ENCODE data around the gene GARS1.

Gene GARS1

GRCh38 chr7:30658479-30659074 lies 63.9 kb downstream of the GARS1 start:
- Histone ChIP-seq H3K36me3 (ENCODE audit: control insufficient read depth in 2 of 2, insufficient read depth in 1 of 2, low read length in 2 of 2) (no peaks in the 10 kb centered on the region), H3K9me3 (ENCODE audit: control insufficient read depth, insufficient read depth, low read depth, low read length) (no peaks in the 10 kb centered on the region), H3K4me3 (ENCODE audit: low read depth, low read length) (no peak overlapping the region), H3K27ac (ENCODE audit: extremely low read depth, low read depth, low read length) (no peak overlapping the region), H3K4me1 (ENCODE audit: control insufficient read depth, insufficient read depth, low read length) (no peaks in the 10 kb centered on the region)
- ChIA-PET POLR2A (interaction anchor here (0.7 kb wide), 1 partner anchor 31 kb away, joined by 4 read pairs; no protein-coding TSS in a partner anchor), CTCF (interaction anchor here (0.6 to 1.0 kb wide), 2 partner anchors 28 to 690 kb away, joined by 3 to 6 read pairs; no protein-coding TSS in a partner anchor)
- TF ChIP-seq ZNF423 (tag by site-specific recombination; IDR thresholded peaks at IDR 0.05), result no peak
- TF ChIP-seq, protein P1, sequence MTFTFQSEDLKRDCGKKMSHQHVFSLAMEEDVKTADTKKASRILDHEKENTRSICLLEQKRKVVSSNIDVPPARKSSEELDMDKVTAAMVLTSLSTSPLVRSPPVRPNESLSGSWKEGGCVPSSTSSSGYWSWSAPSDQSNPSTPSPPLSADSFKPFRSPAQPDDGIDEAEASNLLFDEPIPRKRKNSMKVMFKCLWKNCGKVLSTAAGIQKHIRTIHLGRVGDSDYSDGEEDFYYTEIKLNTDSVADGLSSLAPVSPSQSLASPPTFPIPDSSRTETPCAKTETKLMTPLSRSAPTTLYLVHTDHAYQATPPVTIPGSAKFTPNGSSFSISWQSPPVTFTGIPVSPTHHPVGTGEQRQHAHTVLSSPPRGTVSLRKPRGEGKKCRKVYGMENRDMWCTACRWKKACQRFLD (tag by site-specific recombination; IDR thresholded peaks at IDR 0.05), result no peak
- no peak for TF ChIP-seq ZNF133 (tag by site-specific recombination; IDR thresholded peaks at IDR 0.05)
- TF ChIP-seq ZBTB10 (tag by site-specific recombination; IDR thresholded peaks at IDR 0.05), result no peak
- TF ChIP-seq, protein P2, sequence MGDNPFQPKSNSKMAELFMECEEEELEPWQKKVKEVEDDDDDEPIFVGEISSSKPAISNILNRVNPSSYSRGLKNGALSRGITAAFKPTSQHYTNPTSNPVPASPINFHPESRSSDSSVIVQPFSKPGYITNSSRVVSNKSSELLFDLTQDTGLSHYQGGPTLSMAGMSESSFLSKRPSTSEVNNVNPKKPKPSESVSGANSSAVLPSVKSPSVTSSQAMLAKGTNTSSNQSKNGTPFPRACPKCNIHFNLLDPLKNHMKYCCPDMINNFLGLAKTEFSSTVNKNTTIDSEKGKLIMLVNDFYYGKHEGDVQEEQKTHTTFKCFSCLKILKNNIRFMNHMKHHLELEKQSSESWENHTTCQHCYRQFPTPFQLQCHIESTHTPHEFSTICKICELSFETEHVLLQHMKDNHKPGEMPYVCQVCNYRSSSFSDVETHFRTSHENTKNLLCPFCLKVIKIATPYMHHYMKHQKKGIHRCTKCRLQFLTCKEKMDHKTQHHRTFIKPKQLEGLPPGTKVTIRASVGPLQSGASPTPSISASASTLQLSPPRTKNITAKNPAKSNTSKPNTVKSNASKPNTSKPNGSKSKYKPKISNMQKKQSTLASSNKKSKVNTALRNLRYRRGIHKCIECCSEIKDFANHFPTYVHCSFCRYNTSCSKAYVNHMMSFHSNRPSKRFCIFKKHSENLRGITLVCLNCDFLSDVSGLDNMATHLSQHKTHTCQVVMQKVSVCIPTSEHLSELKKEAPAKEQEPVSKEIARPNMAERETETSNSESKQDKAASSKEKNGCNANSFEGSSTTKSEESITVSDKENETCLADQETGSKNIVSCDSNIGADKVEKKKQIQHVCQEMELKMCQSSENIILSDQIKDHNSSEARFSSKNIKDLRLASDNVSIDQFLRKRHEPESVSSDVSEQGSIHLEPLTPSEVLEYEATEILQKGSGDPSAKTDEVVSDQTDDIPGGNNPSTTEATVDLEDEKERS (tag by site-specific recombination; IDR thresholded peaks at IDR 0.05), result no peak
- TF ChIP-seq ZNF354C (tag by site-specific recombination; IDR thresholded peaks at IDR 0.05; ENCODE audit: borderline replicate concordance, low read depth), result no peak
- no peak for TF ChIP-seq ZNF16 (tag by site-specific recombination; IDR thresholded peaks at IDR 0.05; ENCODE audit: low read depth)
- TF ChIP-seq ZNF664 (tag by site-specific recombination; IDR thresholded peaks at IDR 0.05), result no peak
- no peak for TF ChIP-seq ZBTB1 (tag by site-specific recombination; IDR thresholded peaks at IDR 0.05)
- TF ChIP-seq SP2 (tag by site-specific recombination; IDR thresholded peaks at IDR 0.05), result no peak
- TF ChIP-seq ZNF174 (tag by site-specific recombination; IDR thresholded peaks at IDR 0.05), result no peak
- no peak for TF ChIP-seq ZNF555 (tag by site-specific recombination; conservative IDR thresholded peaks at IDR 0.05)
- no peak for TF ChIP-seq ZNF837 (tag by site-specific recombination; IDR thresholded peaks at IDR 0.05)
- no peak for TF ChIP-seq ZNF843 (tag by site-specific recombination; IDR thresholded peaks at IDR 0.05)
- TF ChIP-seq ZNF654 (tag by site-specific recombination; IDR thresholded peaks at IDR 0.05; ENCODE audit: low read depth), result no peak
- TF ChIP-seq, protein P3, sequence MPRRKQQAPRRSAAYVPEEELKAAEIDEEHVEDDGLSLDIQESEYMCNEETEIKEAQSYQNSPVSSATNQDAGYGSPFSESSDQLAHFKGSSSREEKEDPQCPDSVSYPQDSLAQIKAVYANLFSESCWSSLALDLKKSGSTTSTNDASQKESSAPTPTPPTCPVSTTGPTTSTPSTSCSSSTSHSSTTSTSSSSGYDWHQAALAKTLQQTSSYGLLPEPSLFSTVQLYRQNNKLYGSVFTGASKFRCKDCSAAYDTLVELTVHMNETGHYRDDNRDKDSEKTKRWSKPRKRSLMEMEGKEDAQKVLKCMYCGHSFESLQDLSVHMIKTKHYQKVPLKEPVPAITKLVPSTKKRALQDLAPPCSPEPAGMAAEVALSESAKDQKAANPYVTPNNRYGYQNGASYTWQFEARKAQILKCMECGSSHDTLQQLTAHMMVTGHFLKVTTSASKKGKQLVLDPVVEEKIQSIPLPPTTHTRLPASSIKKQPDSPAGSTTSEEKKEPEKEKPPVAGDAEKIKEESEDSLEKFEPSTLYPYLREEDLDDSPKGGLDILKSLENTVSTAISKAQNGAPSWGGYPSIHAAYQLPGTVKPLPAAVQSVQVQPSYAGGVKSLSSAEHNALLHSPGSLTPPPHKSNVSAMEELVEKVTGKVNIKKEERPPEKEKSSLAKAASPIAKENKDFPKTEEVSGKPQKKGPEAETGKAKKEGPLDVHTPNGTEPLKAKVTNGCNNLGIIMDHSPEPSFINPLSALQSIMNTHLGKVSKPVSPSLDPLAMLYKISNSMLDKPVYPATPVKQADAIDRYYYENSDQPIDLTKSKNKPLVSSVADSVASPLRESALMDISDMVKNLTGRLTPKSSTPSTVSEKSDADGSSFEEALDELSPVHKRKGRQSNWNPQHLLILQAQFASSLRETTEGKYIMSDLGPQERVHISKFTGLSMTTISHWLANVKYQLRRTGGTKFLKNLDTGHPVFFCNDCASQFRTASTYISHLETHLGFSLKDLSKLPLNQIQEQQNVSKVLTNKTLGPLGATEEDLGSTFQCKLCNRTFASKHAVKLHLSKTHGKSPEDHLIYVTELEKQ (tag by site-specific recombination; IDR thresholded peaks at IDR 0.05; ENCODE audit: borderline replicate concordance), result no peak
- TF ChIP-seq ZNF2 (tag by site-specific recombination; IDR thresholded peaks at IDR 0.05), result no peak
- TF ChIP-seq ZNF202 (tag by site-specific recombination; IDR thresholded peaks at IDR 0.05; ENCODE audit: borderline replicate concordance), result no peak
- no peak for TF ChIP-seq ZBTB20 (tag by site-specific recombination; IDR thresholded peaks at IDR 0.05)
- TF ChIP-seq SALL2 (tag by site-specific recombination; IDR thresholded peaks at IDR 0.05; ENCODE audit: borderline replicate concordance), result no peak
